Omental fat pad (tissue), 4 donors: ENCODE results near the gene HMOX2. TPM values are rescaled to one million over a fixed set of nuclear protein-coding genes. Genes with fewer than 3 reads are reported as not detected.

Source experiments
- ATAC-seq: fragments of 150-250 bp; one replicate; pipeline ENCODE4 v1.9.1; 2016; ENCODE audit warnings: mild to moderate bottlenecking, moderate library complexity; ENCODE audit not compliant: low FRiP score
- DNase-seq: peaks from one replicate; pipeline ENCODE4 v3.0.0-alpha.2; 2019; ENCODE audit warnings: low spot score
- CTCF ChIP-seq, 3 donors: fragments of 450-650 bp; IDR thresholded peaks; one replicate each; pipeline ENCODE4 v1.5.1; 2016 to 2017; ENCODE audit warnings: antibody characterized with exemption in 3 of 3, mild to moderate bottlenecking in 3 of 3, moderate library complexity in 2 of 3
- total RNA-seq, 4 donors: library from RNA; depleted of rRNA; stranded (reverse); fragments of >200 nt; gene quantifications; one replicate each; pipeline ENCODE4 v1.1.0, GENCODE V29; 2016

The HMOX2 gene
- 100 to 1,000 TPM in 1 of 4 donors, 10 to 100 TPM in 3; 82.8 to 105 (median 96.5) TPM for total RNA-seq

- DNase-seq: peak; percentile 90
- TF ChIP-seq CTCF (IDR thresholded peaks at IDR 0.05): no peak
- peak; percentile 93 for ATAC-seq
Observed at GRCh38 chr16:4475880-4476788, at the start of gene HMOX2. Gene HMOX2, plus strand, starts transcription at chr16:4476398. Its CDS starts 29,127 bp downstream, at chr16:4505525.

GRCh38 chr16:4426722-4427372 is 49.4 kb upstream of the HMOX2 start:
- ATAC-seq (no peak), DNase-seq (no peak)
- TF ChIP-seq CTCF (IDR thresholded peaks at IDR 0.05): no peak

GRCh38 chr16:4428500-4428899 is 47.7 kb upstream of the HMOX2 start:
- TF ChIP-seq CTCF (IDR thresholded peaks at IDR 0.05): no peak
- ATAC-seq: no peak
- DNase-seq: no peak

GRCh38 chr16:4431023-4431422 is 45.2 kb upstream of the HMOX2 start:
- ATAC-seq (no peak), DNase-seq (no peak)
- TF ChIP-seq CTCF (IDR thresholded peaks at IDR 0.05): no peak

GRCh38 chr16:4433228-4433627 is 43.0 kb upstream of the HMOX2 start:
- ATAC-seq (no peak), DNase-seq (no peak)
- TF ChIP-seq CTCF (IDR thresholded peaks at IDR 0.05): no peak

GRCh38 chr16:4433914-4434787 is 42.0 kb upstream of the HMOX2 start:
- no peak for TF ChIP-seq CTCF (IDR thresholded peaks at IDR 0.05)
- ATAC-seq: no peak
- no peak for DNase-seq
